Measurements from ENCODE around the gene NELL2.

The NELL2 gene

DNA sequence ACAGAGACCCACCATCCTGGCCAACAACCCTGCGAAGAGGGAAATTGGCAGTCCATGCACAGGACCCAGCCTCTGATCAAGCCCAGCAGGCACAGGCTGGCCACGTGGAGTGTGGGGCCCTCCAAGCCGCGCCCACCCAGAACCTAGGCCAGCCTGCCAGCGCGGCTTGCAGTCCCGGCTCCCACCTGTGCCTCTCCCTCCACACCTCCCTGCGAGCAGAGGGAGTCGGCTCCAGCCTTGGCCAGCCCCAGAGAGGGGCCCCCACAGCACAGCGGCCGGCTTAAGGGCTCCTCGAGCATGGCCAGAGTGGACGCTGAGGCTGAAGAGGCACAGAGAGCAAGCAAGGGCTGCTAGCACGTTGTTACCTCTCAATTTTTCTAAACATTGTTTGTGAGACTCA is 373.4 kb downstream of the NELL2 start:
- Histone ChIP-seq H3K23ac (ENCODE audit: low read length in 2 of 2) (no peak overlapping the region), H3K79me1 (replicated peaks; ENCODE audit: low read length, poor library complexity, severe bottlenecking) (no peaks in the 10 kb centered on the region), H2BK5ac (ENCODE audit: low read depth, low read length, poor library complexity, severe bottlenecking) (no peak overlapping the region), H3K36me3 (ENCODE audit: control insufficient read depth in 1 of 2, insufficient read depth in 2 of 2, low read depth in 1 of 2, low read length in 2 of 2) (no peaks in the 10 kb centered on the region), H3K4me1 (ENCODE audit: control insufficient read depth, insufficient read depth, low read depth, low read length) (no peaks in the 10 kb centered on the region), H2AFZ (ENCODE audit: low read depth, low read length) (no peak overlapping the region), H3K18ac (ENCODE audit: low read depth in 1 of 2, low read length in 2 of 2) (no peak overlapping the region), H3K4me3 (ENCODE audit: insufficient read depth in 1 of 2, low read depth in 1 of 2, low read length in 2 of 2) (no peak overlapping the region), H3K9me3 (ENCODE audit: control insufficient read depth, low read length) (peaks cover 3% of the 10 kb centered on the region), H4K91ac (ENCODE audit: low read length) (peak overlapping the region; percentile 48), H3K27ac (ENCODE audit: low read length, poor library complexity, severe bottlenecking) (no peak overlapping the region), H4K8ac (ENCODE audit: low read length) (no peak overlapping the region), H2BK120ac (ENCODE audit: low read depth, low read length) (no peak overlapping the region), H2BK12ac (ENCODE audit: low read length in 2 of 2) (no peak overlapping the region), H3K9ac (ENCODE audit: low read length) (no peak overlapping the region), H2BK15ac (ENCODE audit: low read depth, poor library complexity, severe bottlenecking) (no peak overlapping the region), H2AK5ac (ENCODE audit: low read length, severe bottlenecking) (no peak overlapping the region), H3K14ac (ENCODE audit: low read length in 2 of 2) (no peak overlapping the region), H3K27me3 (ENCODE audit: control insufficient read depth in 1 of 2, insufficient read depth in 1 of 2, low read length in 2 of 2) (no peaks in the 10 kb centered on the region), H3K4ac (ENCODE audit: low read depth in 1 of 2, low read length in 2 of 2) (no peak overlapping the region), H3K4me2 (ENCODE audit: low read length, poor library complexity, severe bottlenecking) (no peak overlapping the region)
- 79% methylated on average over 13 of the region's 14 CpGs for WGBS
- no peak for DNase-seq

DNA sequence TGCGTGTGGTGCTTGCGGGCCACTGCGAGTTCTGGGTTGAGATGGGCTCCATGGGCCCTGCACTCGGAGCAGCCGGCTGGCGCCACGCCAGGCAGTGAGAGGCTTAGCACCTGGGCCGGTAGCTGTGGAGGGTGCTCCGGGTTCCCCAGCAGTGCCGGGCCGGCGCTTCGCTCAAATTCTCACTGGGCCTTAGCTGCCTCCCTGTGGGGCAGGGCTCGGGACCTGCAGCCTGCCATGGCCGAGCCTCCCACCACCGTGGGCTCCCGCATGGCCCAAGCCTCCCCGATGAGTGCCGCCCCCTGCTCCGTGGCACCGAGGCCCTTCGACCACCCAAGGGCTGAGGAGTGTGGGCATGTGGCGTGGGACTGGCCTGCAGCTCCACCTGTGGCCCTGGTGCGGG is 375.7 kb downstream of the NELL2 start:
- Histone ChIP-seq H3K79me1 (replicated peaks; ENCODE audit: low read length, poor library complexity, severe bottlenecking) (no peaks in the 10 kb centered on the region), H3K4me3 (ENCODE audit: insufficient read depth in 1 of 2, low read depth in 1 of 2, low read length in 2 of 2) (no peak overlapping the region), H3K23ac (ENCODE audit: low read length in 2 of 2) (no peak overlapping the region), H2BK15ac (ENCODE audit: low read depth, poor library complexity, severe bottlenecking) (no peak overlapping the region), H3K36me3 (ENCODE audit: control insufficient read depth in 1 of 2, insufficient read depth in 2 of 2, low read depth in 1 of 2, low read length in 2 of 2) (no peaks in the 10 kb centered on the region), H4K91ac (ENCODE audit: low read length) (no peak overlapping the region), H3K4ac (ENCODE audit: low read depth in 1 of 2, low read length in 2 of 2) (no peak overlapping the region), H3K27me3 (ENCODE audit: control insufficient read depth in 1 of 2, insufficient read depth in 1 of 2, low read length in 2 of 2) (no peaks in the 10 kb centered on the region), H2AK5ac (ENCODE audit: low read length, severe bottlenecking) (no peak overlapping the region), H2AFZ (ENCODE audit: low read depth, low read length) (no peak overlapping the region), H3K4me1 (ENCODE audit: control insufficient read depth, insufficient read depth, low read depth, low read length) (no peaks in the 10 kb centered on the region), H2BK5ac (ENCODE audit: low read depth, low read length, poor library complexity, severe bottlenecking) (no peak overlapping the region), H3K9me3 (ENCODE audit: control insufficient read depth, low read length) (peaks cover 3% of the 10 kb centered on the region), H3K18ac (ENCODE audit: low read depth in 1 of 2, low read length in 2 of 2) (no peak overlapping the region), H3K14ac (ENCODE audit: low read length in 2 of 2) (no peak overlapping the region), H3K27ac (ENCODE audit: low read length, poor library complexity, severe bottlenecking) (no peak overlapping the region), H3K9ac (ENCODE audit: low read length) (no peak overlapping the region), H3K4me2 (ENCODE audit: low read length, poor library complexity, severe bottlenecking) (no peak overlapping the region), H2BK120ac (ENCODE audit: low read depth, low read length) (no peak overlapping the region), H4K8ac (ENCODE audit: low read length) (no peak overlapping the region), H2BK12ac (ENCODE audit: low read length in 2 of 2) (no peak overlapping the region)
- WGBS: 96% methylated on average over 22 of the region's 24 CpGs
- DNase-seq: no peak

DNA sequence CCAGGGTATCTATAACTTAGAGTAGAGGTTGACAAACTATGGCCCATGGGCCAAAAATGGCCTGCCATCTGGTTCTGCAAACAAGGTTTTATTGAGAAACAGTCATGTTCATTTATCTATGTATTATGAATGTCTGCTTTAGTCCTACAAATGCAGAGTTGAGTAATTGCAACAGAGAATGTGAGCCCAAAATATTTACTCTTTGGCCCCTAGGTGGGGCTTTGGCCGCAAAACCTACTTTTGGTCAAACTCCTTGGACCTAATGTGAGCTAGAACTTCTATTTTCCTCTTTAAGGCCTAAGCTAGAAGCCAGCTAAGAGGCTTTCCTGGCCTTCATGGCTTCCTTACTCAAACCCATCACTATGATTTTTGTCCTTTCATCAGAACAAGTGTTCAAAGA is 379.1 kb downstream of the NELL2 start:
- Histone ChIP-seq H4K8ac (ENCODE audit: low read length) (no peak overlapping the region), H3K4ac (ENCODE audit: low read depth in 1 of 2, low read length in 2 of 2) (no peak overlapping the region), H3K9me3 (ENCODE audit: control insufficient read depth, low read length) (peaks cover 3% of the 10 kb centered on the region), H2AK5ac (ENCODE audit: low read length, severe bottlenecking) (no peak overlapping the region), H3K27me3 (ENCODE audit: control insufficient read depth in 1 of 2, insufficient read depth in 1 of 2, low read length in 2 of 2) (no peaks in the 10 kb centered on the region), H2BK15ac (ENCODE audit: low read depth, poor library complexity, severe bottlenecking) (no peak overlapping the region), H2BK5ac (ENCODE audit: low read depth, low read length, poor library complexity, severe bottlenecking) (no peak overlapping the region), H3K4me2 (ENCODE audit: low read length, poor library complexity, severe bottlenecking) (no peak overlapping the region), H3K4me1 (ENCODE audit: control insufficient read depth, insufficient read depth, low read depth, low read length) (no peaks in the 10 kb centered on the region), H3K23ac (ENCODE audit: low read length in 2 of 2) (no peak overlapping the region), H3K9ac (ENCODE audit: low read length) (no peak overlapping the region), H3K14ac (ENCODE audit: low read length in 2 of 2) (no peak overlapping the region), H3K27ac (ENCODE audit: low read length, poor library complexity, severe bottlenecking) (no peak overlapping the region), H4K91ac (ENCODE audit: low read length) (no peak overlapping the region), H2AFZ (ENCODE audit: low read depth, low read length) (no peak overlapping the region), H3K79me1 (replicated peaks; ENCODE audit: low read length, poor library complexity, severe bottlenecking) (no peaks in the 10 kb centered on the region), H3K36me3 (ENCODE audit: control insufficient read depth in 1 of 2, insufficient read depth in 2 of 2, low read depth in 1 of 2, low read length in 2 of 2) (no peaks in the 10 kb centered on the region), H2BK12ac (ENCODE audit: low read length in 2 of 2) (no peak overlapping the region), H2BK120ac (ENCODE audit: low read depth, low read length) (no peak overlapping the region), H3K18ac (ENCODE audit: low read depth in 1 of 2, low read length in 2 of 2) (no peak overlapping the region), H3K4me3 (ENCODE audit: insufficient read depth in 1 of 2, low read depth in 1 of 2, low read length in 2 of 2) (no peak overlapping the region)
- DNase-seq: no peak
- WGBS: 78% methylated on average over 1 of the region's 1 CpG

DNA sequence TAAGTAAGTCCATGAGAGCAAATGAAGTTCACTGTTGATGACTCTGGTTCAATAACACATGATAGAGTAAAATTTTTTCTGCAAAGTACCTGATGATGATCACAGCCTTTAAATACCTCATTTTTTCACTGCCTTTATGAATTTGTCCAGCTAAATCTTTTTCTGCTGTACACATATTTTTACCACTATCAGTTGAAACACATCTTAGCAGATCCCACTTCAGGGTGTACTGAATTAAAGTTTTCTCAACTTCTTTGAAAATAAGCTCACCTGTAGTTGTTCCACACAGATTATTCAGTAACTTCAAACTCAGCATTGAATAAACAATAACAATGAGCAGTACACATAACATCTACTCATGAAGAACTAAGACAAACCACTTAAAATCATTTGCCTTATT is 385.9 kb downstream of the NELL2 start:
- no peak overlapping the region for H2BK12ac ChIP-seq (ENCODE audit: low read length in 2 of 2)
- H2BK15ac ChIP-seq (ENCODE audit: low read depth, poor library complexity, severe bottlenecking): no peak overlapping the region
- H3K27me3 ChIP-seq (ENCODE audit: control insufficient read depth in 1 of 2, insufficient read depth in 1 of 2, low read length in 2 of 2): no peaks in the 10 kb centered on the region
- H4K91ac ChIP-seq (ENCODE audit: low read length): no peak overlapping the region
- H3K18ac ChIP-seq (ENCODE audit: low read depth in 1 of 2, low read length in 2 of 2): no peak overlapping the region
- H2AFZ ChIP-seq (ENCODE audit: low read depth, low read length): no peak overlapping the region
- H2BK5ac ChIP-seq (ENCODE audit: low read depth, low read length, poor library complexity, severe bottlenecking): no peak overlapping the region
- H3K4ac ChIP-seq (ENCODE audit: low read depth in 1 of 2, low read length in 2 of 2): no peak overlapping the region
- no peak overlapping the region for H3K23ac ChIP-seq (ENCODE audit: low read length in 2 of 2)
- H2AK5ac ChIP-seq (ENCODE audit: low read length, severe bottlenecking): no peak overlapping the region
- no peaks in the 10 kb centered on the region for H3K79me1 ChIP-seq (replicated peaks; ENCODE audit: low read length, poor library complexity, severe bottlenecking)
- H3K9me3 ChIP-seq (ENCODE audit: control insufficient read depth, low read length): peaks cover 8% of the 10 kb centered on the region
- no peaks in the 10 kb centered on the region for H3K36me3 ChIP-seq (ENCODE audit: control insufficient read depth in 1 of 2, insufficient read depth in 2 of 2, low read depth in 1 of 2, low read length in 2 of 2)
- DNase-seq: no peak
- no peak overlapping the region for H3K14ac ChIP-seq (ENCODE audit: low read length in 2 of 2)
- no peak overlapping the region for H2BK120ac ChIP-seq (ENCODE audit: low read depth, low read length)
- no peak overlapping the region for H4K8ac ChIP-seq (ENCODE audit: low read length)
- no peak overlapping the region for H3K4me3 ChIP-seq (ENCODE audit: insufficient read depth in 1 of 2, low read depth in 1 of 2, low read length in 2 of 2)
- no peaks in the 10 kb centered on the region for H3K4me1 ChIP-seq (ENCODE audit: control insufficient read depth, insufficient read depth, low read depth, low read length)
- H3K4me2 ChIP-seq (ENCODE audit: low read length, poor library complexity, severe bottlenecking): no peak overlapping the region
- H3K27ac ChIP-seq (ENCODE audit: low read length, poor library complexity, severe bottlenecking): no peak overlapping the region
- H3K9ac ChIP-seq (ENCODE audit: low read length): no peak overlapping the region

All from mesenchymal stem cell (in vitro differentiated cells and primary cell).